Neutrophil (primary cell): ENCODE measurements around the gene KHDRBS2.

Experiments used
- H3K27ac ChIP-seq: fragments of 200-600 bp; sonication (generic); 2 replicates; pipeline ENCODE4 v1.5.1; 2016; ENCODE audit warnings: mild to moderate bottlenecking, moderate library complexity
- H3K27me3 ChIP-seq: fragments of 200-600 bp; sonication (generic); 2 replicates; pipeline ENCODE4 v1.6.0; 2016; ENCODE audit warnings: mild to moderate bottlenecking
- H3K36me3 ChIP-seq: fragments of 200-600 bp; sonication (generic); 2 replicates; pipeline ENCODE4 v1.5.1; 2017
- H3K4me1 ChIP-seq, 2 experiments: fragments of 200-600 bp in 1 of 2; sonication (generic) in 1 of 2; 1 replicate in 1 of 2; 2 replicates in 1 of 2; pipeline versions ENCODE4 v1.5.1 to v1.6.1; 2013 to 2016; ENCODE audit warnings: low read depth in 1 of 2, low read length in 1 of 2, mild to moderate bottlenecking in 1 of 2, moderate library complexity in 1 of 2; ENCODE audit not compliant: control insufficient read depth in 1 of 2, insufficient read depth in 1 of 2
- H3K4me3 ChIP-seq, 2 experiments: fragments of 200-600 bp in 1 of 2; sonication (generic) in 1 of 2; 1 replicate in 1 of 2; 2 replicates in 1 of 2; pipeline ENCODE4 v1.5.1; 2013 to 2016; ENCODE audit warnings: low read depth in 1 of 2, low read length in 1 of 2, mild to moderate bottlenecking in 1 of 2, moderate library complexity in 1 of 2
- H3K9me3 ChIP-seq: fragments of 200-600 bp; sonication (generic); 2 replicates; pipeline ENCODE4 v1.5.1; 2016
- CTCF ChIP-seq: fragments of 200-600 bp; sonication (generic); IDR thresholded peaks from 2 replicates; pipeline ENCODE4 v1.5.1; 2016; ENCODE audit warnings: antibody characterized with exemption

KHDRBS2 gene

GRCh38 chr6:61688165-61688564 lies 597.9 kb downstream of the KHDRBS2 start:
- no peak for TF ChIP-seq CTCF
- H3K4me1 ChIP-seq = no peaks in the 10 kb centered on the region
- H3K36me3 ChIP-seq = no peaks in the 10 kb centered on the region
- no peak overlapping the region for H3K4me3 ChIP-seq
- no peaks in the 10 kb centered on the region for H3K27me3 ChIP-seq
- H3K9me3 ChIP-seq = no peaks in the 10 kb centered on the region
- H3K27ac ChIP-seq = no peak overlapping the region

- no peaks in the 10 kb centered on the region for H3K27me3 ChIP-seq
- H3K9me3 ChIP-seq = no peaks in the 10 kb centered on the region
- H3K27ac ChIP-seq = no peak overlapping the region
- no peak overlapping the region for H3K4me3 ChIP-seq
- no peaks in the 10 kb centered on the region for H3K36me3 ChIP-seq
- no peak for TF ChIP-seq CTCF
- no peaks in the 10 kb centered on the region for H3K4me1 ChIP-seq
Observed at GRCh38 chr6:61682562-61682961, 603.5 kb downstream of the KHDRBS2 start.

- TF ChIP-seq CTCF = no peak
Observed at GRCh38 chr6:61679625-61680024, 606.4 kb downstream of the KHDRBS2 start.

GRCh38 chr6:61675734-61676133 lies 610.3 kb downstream of the KHDRBS2 start:
- Histone ChIP-seq H3K27me3 (no peaks in the 10 kb centered on the region), H3K27ac (no peak overlapping the region), H3K4me1 (no peaks in the 10 kb centered on the region), H3K4me3 (no peak overlapping the region), H3K9me3 (no peaks in the 10 kb centered on the region), H3K36me3 (no peaks in the 10 kb centered on the region)
- no peak for TF ChIP-seq CTCF

More at GRCh38 chr6:61679625-61680024, 606.4 kb downstream of the KHDRBS2 start:
- H3K27me3 ChIP-seq = no peaks in the 10 kb centered on the region
- no peak overlapping the region for H3K4me3 ChIP-seq
- H3K9me3 ChIP-seq = no peaks in the 10 kb centered on the region
- no peaks in the 10 kb centered on the region for H3K4me1 ChIP-seq
- H3K27ac ChIP-seq = no peak overlapping the region
- H3K36me3 ChIP-seq = no peaks in the 10 kb centered on the region

- Histone ChIP-seq H3K27me3 (no peaks in the 10 kb centered on the region), H3K9me3 (no peaks in the 10 kb centered on the region), H3K4me3 (no peak overlapping the region), H3K27ac (no peak overlapping the region), H3K36me3 (no peaks in the 10 kb centered on the region), H3K4me1 (no peaks in the 10 kb centered on the region)
- TF ChIP-seq CTCF = no peak
Observed at GRCh38 chr6:61649845-61650244, 636.2 kb downstream of the KHDRBS2 start.

GRCh38 chr6:61640463-61640862 lies 645.6 kb downstream of the KHDRBS2 start:
- Histone ChIP-seq H3K4me1 (no peaks in the 10 kb centered on the region), H3K4me3 (no peak overlapping the region), H3K9me3 (no peaks in the 10 kb centered on the region), H3K27me3 (no peaks in the 10 kb centered on the region), H3K27ac (no peak overlapping the region), H3K36me3 (no peaks in the 10 kb centered on the region)
- TF ChIP-seq CTCF = no peak
